ENCODE measurements around the gene CD274.

GRCh38 chr9:5428172-5428571 lies 22.2 kb upstream of the CD274 start:
- TF ChIP-seq, protein P1, sequence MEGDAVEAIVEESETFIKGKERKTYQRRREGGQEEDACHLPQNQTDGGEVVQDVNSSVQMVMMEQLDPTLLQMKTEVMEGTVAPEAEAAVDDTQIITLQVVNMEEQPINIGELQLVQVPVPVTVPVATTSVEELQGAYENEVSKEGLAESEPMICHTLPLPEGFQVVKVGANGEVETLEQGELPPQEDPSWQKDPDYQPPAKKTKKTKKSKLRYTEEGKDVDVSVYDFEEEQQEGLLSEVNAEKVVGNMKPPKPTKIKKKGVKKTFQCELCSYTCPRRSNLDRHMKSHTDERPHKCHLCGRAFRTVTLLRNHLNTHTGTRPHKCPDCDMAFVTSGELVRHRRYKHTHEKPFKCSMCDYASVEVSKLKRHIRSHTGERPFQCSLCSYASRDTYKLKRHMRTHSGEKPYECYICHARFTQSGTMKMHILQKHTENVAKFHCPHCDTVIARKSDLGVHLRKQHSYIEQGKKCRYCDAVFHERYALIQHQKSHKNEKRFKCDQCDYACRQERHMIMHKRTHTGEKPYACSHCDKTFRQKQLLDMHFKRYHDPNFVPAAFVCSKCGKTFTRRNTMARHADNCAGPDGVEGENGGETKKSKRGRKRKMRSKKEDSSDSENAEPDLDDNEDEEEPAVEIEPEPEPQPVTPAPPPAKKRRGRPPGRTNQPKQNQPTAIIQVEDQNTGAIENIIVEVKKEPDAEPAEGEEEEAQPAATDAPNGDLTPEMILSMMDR (IDR thresholded peaks at IDR 0.05): no peak
- TF ChIP-seq POLR2A (IDR thresholded peaks at IDR 0.05): no peak
